GM18951 (cell line): Measurements from ENCODE around the gene ASNSD1.
"Not testable (repeated sequence)": the region's sequence is repeated elsewhere in the genome, so short reads cannot be mapped to it uniquely, and the experiment has no call there.

ENCODE experiments used
- POLR2A ChIP-seq: IDR thresholded peaks from 4 replicates; pipeline ENCODE4 v1.6.1; 2011; ENCODE audit warnings: mild to moderate bottlenecking; ENCODE audit not compliant: insufficient read length, insufficient read depth; ENCODE audit errors: extremely low read depth
- in situ Hi-C: fragments of 300-500 bp; cut with MboI; formaldehyde crosslinking; loops from one replicate; pipeline ENCODE4 v1.12.0; 2022; ENCODE audit warnings: low sequenced_read_pairs, mixed read lengths, inconsistent platforms; ENCODE audit not compliant: unreplicated experiment

ASNSD1 gene

GRCh38 chr2:189684811-189685210, 23.6 kb downstream of the ASNSD1 start:
- in situ Hi-C loops = no loop called here

DNA sequence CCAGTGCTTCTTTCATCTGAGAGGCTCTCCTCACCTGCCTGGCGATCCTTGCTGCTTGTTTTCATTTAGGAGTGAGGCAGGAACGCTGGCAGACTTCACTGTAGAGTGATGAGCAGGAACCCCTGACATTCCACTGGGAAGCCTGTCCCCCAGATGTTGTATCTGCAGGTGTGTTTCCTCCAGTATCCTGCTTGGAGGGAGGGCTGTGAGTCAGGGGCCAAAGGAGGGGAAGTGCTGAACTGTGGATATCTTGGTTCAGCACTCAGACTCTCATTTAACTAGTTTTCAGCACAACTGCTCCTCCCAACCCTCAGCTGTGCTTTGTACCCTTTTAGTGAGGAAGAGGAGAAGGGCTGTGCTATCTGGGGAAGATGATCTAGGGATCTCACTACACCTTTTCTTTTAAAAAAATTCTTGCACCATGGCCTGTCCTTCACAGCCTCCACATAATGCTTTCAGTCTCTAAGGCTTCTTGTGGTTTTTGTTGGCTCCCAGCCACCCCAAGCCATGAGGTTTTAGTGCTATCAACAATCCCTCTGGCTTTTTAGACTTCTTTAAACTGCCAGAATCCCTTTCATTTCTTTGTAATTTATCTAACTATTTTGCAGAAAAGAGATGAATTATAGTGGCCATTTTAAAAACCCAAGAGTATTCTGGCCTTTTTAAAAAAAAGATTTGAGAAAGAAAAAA, 24.4 kb downstream of the ASNSD1 start:
- no peak for TF ChIP-seq POLR2A
- in situ Hi-C loops = no loop called here

More at GRCh38 chr2:189684811-189685210, 23.6 kb downstream of the ASNSD1 start:
- TF ChIP-seq POLR2A = no peak

DNA sequence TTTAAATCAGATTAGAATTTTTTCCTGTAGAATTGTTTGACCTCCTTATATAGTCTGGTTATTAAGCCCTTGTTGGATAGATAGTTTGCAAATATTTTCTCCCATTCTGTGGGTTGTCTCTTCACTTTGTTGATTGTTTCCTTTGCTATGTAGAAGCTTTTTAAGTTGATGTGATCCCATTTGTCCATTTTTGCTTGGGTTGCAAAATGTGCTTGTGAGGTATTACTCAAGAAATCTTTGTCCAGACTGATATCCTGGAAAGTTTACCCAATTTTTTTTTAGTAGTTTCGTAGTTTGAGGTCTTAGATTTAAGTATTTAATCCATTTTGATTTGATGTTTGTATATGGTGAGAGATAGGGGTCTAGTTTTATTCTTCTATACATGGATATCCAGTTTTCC, 26.5 kb downstream of the ASNSD1 start:
- in situ Hi-C loops = not testable (repeated sequence)

DNA sequence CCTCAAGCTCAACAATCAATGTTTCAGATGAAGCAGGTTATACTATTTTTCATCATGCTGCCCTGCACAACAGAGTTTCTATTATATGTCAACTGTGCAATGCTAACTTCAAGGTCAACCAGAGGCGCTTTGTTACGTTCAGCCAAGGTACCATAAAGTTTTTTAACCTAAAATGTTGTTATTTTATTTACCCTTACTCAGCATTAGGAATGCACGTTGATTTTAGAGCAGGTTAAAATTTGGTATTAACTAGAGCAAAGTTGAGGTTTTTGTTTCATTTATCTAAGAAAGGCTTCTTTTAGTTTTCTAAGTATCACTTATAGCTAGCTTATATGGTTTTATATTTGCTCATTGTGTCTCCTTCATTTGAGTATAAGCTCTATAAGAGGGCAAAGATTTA, 35.0 kb downstream of the ASNSD1 start:
- TF ChIP-seq POLR2A = no peak
- in situ Hi-C loops = no loop called here

GRCh38 chr2:189698020-189698887, 37.0 kb downstream of the ASNSD1 start:
- no peak for TF ChIP-seq POLR2A
- in situ Hi-C loops = no loop called here

- TF ChIP-seq POLR2A = no peak
- in situ Hi-C loops = no loop called here
Measured at GRCh38 chr2:189700681-189701080, 39.4 kb downstream of the ASNSD1 start.

DNA sequence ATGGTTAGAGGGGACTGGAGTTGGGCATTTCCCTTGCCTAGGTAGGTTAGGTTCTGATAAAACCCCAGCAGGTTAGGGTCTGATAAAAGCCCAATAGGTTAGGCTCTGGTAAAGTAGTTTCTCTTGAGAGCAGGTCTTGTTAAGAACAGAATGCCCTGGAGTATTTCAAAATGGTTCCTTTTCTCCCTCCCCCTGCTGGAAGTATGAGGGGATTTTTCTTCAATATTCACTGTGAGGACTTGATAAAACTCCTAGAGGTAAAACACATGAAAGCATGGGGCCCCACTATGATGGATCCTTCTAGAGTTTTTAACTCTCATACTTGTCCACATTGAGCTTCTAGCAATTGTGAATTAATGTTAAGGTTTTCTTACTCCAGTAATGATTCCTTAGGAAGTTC, 40.8 kb downstream of the ASNSD1 start:
- TF ChIP-seq POLR2A = no peak
- in situ Hi-C loops = no loop called here

GRCh38 chr2:189709501-189710221, 48.4 kb downstream of the ASNSD1 start:
- in situ Hi-C loops = no loop called here

GRCh38 chr2:189717593-189717992, 56.3 kb downstream of the ASNSD1 start:
- in situ Hi-C loops = not testable (repeated sequence)

More at GRCh38 chr2:189709501-189710221, 48.4 kb downstream of the ASNSD1 start:
- TF ChIP-seq POLR2A = no peak

GRCh38 chr2:189719571-189719970, 58.3 kb downstream of the ASNSD1 start:
- in situ Hi-C loops = no loop called here

More at GRCh38 chr2:189719571-189719970, 58.3 kb downstream of the ASNSD1 start:
- TF ChIP-seq POLR2A = no peak
